Ascending aorta (tissue), 2 donors: ENCODE results near the gene WDR59. TPM values are rescaled to one million over a fixed set of nuclear protein-coding genes. Genes with fewer than 3 reads are reported as not detected.
A peak's percentile ranks its signal among the peaks of the same experiment; 100 is the strongest.

Experiments
- DNase-seq, 2 donors: peaks; one replicate each; pipeline ENCODE4 v3.0.0-alpha.2; 2019; ENCODE audit warnings: low spot score in 2 of 2
- H3K27ac ChIP-seq, 2 donors: fragments of 200-600 bp; sonication (generic); one replicate each; pipeline ENCODE4 v1.5.1; 2016 to 2017; ENCODE audit warnings: mild to moderate bottlenecking in 1 of 2
- H3K27me3 ChIP-seq: fragments of 200-600 bp; sonication (generic); one replicate; pipeline ENCODE4 v1.5.1; 2017
- H3K36me3 ChIP-seq, 2 donors: fragments of 200-600 bp; sonication (generic); one replicate each; pipeline ENCODE4 v1.5.1; 2016
- H3K4me1 ChIP-seq, 2 donors: fragments of 200-600 bp; sonication (generic); one replicate each; pipeline ENCODE4 v1.5.1; 2016 to 2017; ENCODE audit warnings: mild to moderate bottlenecking in 1 of 2
- H3K4me3 ChIP-seq, 2 donors: fragments of 200-600 bp; sonication (generic); one replicate each; pipeline ENCODE4 v1.5.1; 2016 to 2017; ENCODE audit warnings: mild to moderate bottlenecking in 1 of 2
- H3K9me3 ChIP-seq, 2 donors: fragments of 200-600 bp; sonication (generic); one replicate each; pipeline ENCODE4 v1.5.1; 2016
- CTCF ChIP-seq, 3 experiments: fragments of 200-600 bp in 2 of 3; fragments of 450-650 bp in 1 of 3; sonication (generic) in 2 of 3; IDR thresholded peaks; one replicate each; pipeline ENCODE4 v1.5.1; 2016 to 2019; ENCODE audit warnings: antibody characterized with exemption in 3 of 3, mild to moderate bottlenecking in 1 of 3, moderate library complexity in 1 of 3
- intact Hi-C: fragments of 100-400 bp; cut with DNase I; formaldehyde crosslinking; loops from one replicate; pipeline ENCODE4 v1.15.1; 2023
- total RNA-seq: library from RNA; depleted of rRNA; stranded (reverse); fragments of >200 nt; gene quantifications from one replicate; pipeline ENCODE4 v1.1.0, GENCODE V29; 2016

The WDR59 gene
- total RNA-seq, 1 donor from 2014 or later, result 22.0 TPM

- peaks cover 0 to 9% of the 10 kb centered on the region in 2 donors for H3K4me1 ChIP-seq
- H3K27ac ChIP-seq, result no peak overlapping the region
- no peaks in the 10 kb centered on the region for H3K27me3 ChIP-seq
- intact Hi-C loops, result no loop called here
- H3K9me3 ChIP-seq, result no peaks in the 10 kb centered on the region
- H3K36me3 ChIP-seq, result no peaks in the 10 kb centered on the region
- DNase-seq, result no peak
- H3K4me3 ChIP-seq, result no peak overlapping the region
- TF ChIP-seq CTCF (IDR thresholded peaks at IDR 0.05), result no peak
These were observed 20.8 kb upstream of the WDR59 start for GRCh38 chr16:75005697-75006096.

GRCh38 chr16:75004460-75004859 is 19.5 kb upstream of the WDR59 start:
- Histone ChIP-seq H3K4me3 (no peak overlapping the region), H3K9me3 (no peaks in the 10 kb centered on the region), H3K27me3 (no peaks in the 10 kb centered on the region), H3K36me3 (no peaks in the 10 kb centered on the region), H3K27ac (no peak overlapping the region), H3K4me1 (peaks cover 0 to 16% of the 10 kb centered on the region in 2 donors)
- intact Hi-C loops, result no loop called here
- DNase-seq, result peak in 1 of 2 donors; percentile 41
- no peak for TF ChIP-seq CTCF (IDR thresholded peaks at IDR 0.05)

GRCh38 chr16:75003931-75004330 is 19.0 kb upstream of the WDR59 start:
- intact Hi-C loops, result no loop called here

GRCh38 chr16:75002474-75002873 is 17.6 kb upstream of the WDR59 start:
- peak in 1 of 2 donors; percentile 37 for DNase-seq
- Histone ChIP-seq H3K4me1 (peaks cover 0 to 16% of the 10 kb centered on the region in 2 donors), H3K9me3 (no peaks in the 10 kb centered on the region), H3K36me3 (no peaks in the 10 kb centered on the region), H3K27ac (no peak overlapping the region), H3K4me3 (no peak overlapping the region), H3K27me3 (no peaks in the 10 kb centered on the region)
- no peak for TF ChIP-seq CTCF (IDR thresholded peaks at IDR 0.05)
- intact Hi-C loops, result no loop called here

More at GRCh38 chr16:75003931-75004330, 19.0 kb upstream of the WDR59 start:
- no peak for TF ChIP-seq CTCF (IDR thresholded peaks at IDR 0.05)
- peak in 1 of 2 donors; percentile 31 for DNase-seq
- H3K4me1 ChIP-seq, result peaks cover 0 to 16% of the 10 kb centered on the region in 2 donors
- no peak overlapping the region for H3K27ac ChIP-seq
- no peaks in the 10 kb centered on the region for H3K36me3 ChIP-seq
- H3K4me3 ChIP-seq, result no peak overlapping the region
- H3K9me3 ChIP-seq, result no peaks in the 10 kb centered on the region
- no peaks in the 10 kb centered on the region for H3K27me3 ChIP-seq

GRCh38 chr16:75000481-75001081 is 15.7 kb upstream of the WDR59 start:
- Histone ChIP-seq H3K9me3 (no peaks in the 10 kb centered on the region), H3K4me3 (peak overlapping the region; percentile 96 to 97), H3K36me3 (no peaks in the 10 kb centered on the region), H3K4me1 (peaks cover 0 to 16% of the 10 kb centered on the region in 2 donors), H3K27ac (peak overlapping the region; percentile 62 to 66), H3K27me3 (no peaks in the 10 kb centered on the region)
- peak in 1 of 2 donors; percentile 64 for DNase-seq
- TF ChIP-seq CTCF (IDR thresholded peaks at IDR 0.05), result no peak
- intact Hi-C loops, result no loop called here
